ENCODE results near the gene NLGN1. TPM values are rescaled to one million over a fixed set of nuclear protein-coding genes. Genes with fewer than 3 reads are reported as not detected.

The NLGN1 gene
- total RNA-seq, 1 donor from 2014 or later: 5.7 TPM

GRCh38 chr3:173688216-173688842 is 290.8 kb downstream of the NLGN1 start:
- H3K9me3 ChIP-seq (ENCODE audit: control insufficient read depth in 3 of 3, low read length in 3 of 3): no peaks in the 10 kb centered on the region
- H3K9ac ChIP-seq (ENCODE audit: low read depth in 1 of 3, low read length in 3 of 3): no peak overlapping the region
- no peaks in the 10 kb centered on the region for H3K36me3 ChIP-seq (ENCODE audit: control insufficient read depth in 3 of 3, insufficient read depth in 3 of 3, low read length in 3 of 3)
- H3K27ac ChIP-seq (ENCODE audit: low read depth, low read length): no peak overlapping the region
- H3K4me3 ChIP-seq (ENCODE audit: low read length in 3 of 3): no peak overlapping the region
- H3K27me3 ChIP-seq (ENCODE audit: control insufficient read depth in 3 of 3, insufficient read depth in 3 of 3, low read length in 3 of 3): no peaks in the 10 kb centered on the region
- no peaks in the 10 kb centered on the region for H3K4me1 ChIP-seq (ENCODE audit: control insufficient read depth in 3 of 3, insufficient read depth in 3 of 3, low read length in 3 of 3)

- no peak overlapping the region for H3K4me3 ChIP-seq (ENCODE audit: low read length in 3 of 3)
- H3K4me1 ChIP-seq (ENCODE audit: control insufficient read depth in 3 of 3, insufficient read depth in 3 of 3, low read length in 3 of 3): no peaks in the 10 kb centered on the region
- no peaks in the 10 kb centered on the region for H3K36me3 ChIP-seq (ENCODE audit: control insufficient read depth in 3 of 3, insufficient read depth in 3 of 3, low read length in 3 of 3)
- H3K27ac ChIP-seq (ENCODE audit: low read depth, low read length): no peak overlapping the region
- no peak overlapping the region for H3K9ac ChIP-seq (ENCODE audit: low read depth in 1 of 3, low read length in 3 of 3)
- H3K27me3 ChIP-seq (ENCODE audit: control insufficient read depth in 3 of 3, insufficient read depth in 3 of 3, low read length in 3 of 3): no peaks in the 10 kb centered on the region
- H3K9me3 ChIP-seq (ENCODE audit: control insufficient read depth in 3 of 3, low read length in 3 of 3): no peaks in the 10 kb centered on the region
Measured at GRCh38 chr3:173690542-173691180, 293.1 kb downstream of the NLGN1 start.

GRCh38 chr3:173699353-173699752 is 301.8 kb downstream of the NLGN1 start:
- H3K36me3 ChIP-seq (ENCODE audit: control insufficient read depth in 3 of 3, insufficient read depth in 3 of 3, low read length in 3 of 3): no peaks in the 10 kb centered on the region
- no peak overlapping the region for H3K9ac ChIP-seq (ENCODE audit: low read depth in 1 of 3, low read length in 3 of 3)
- H3K27me3 ChIP-seq (ENCODE audit: control insufficient read depth in 3 of 3, insufficient read depth in 3 of 3, low read length in 3 of 3): no peaks in the 10 kb centered on the region
- no peak overlapping the region for H3K27ac ChIP-seq (ENCODE audit: low read depth, low read length)
- no peaks in the 10 kb centered on the region for H3K4me1 ChIP-seq (ENCODE audit: control insufficient read depth in 3 of 3, insufficient read depth in 3 of 3, low read length in 3 of 3)
- H3K4me3 ChIP-seq (ENCODE audit: low read length in 3 of 3): no peak overlapping the region
- peaks cover 0 to 3% (median 0%) of the 10 kb centered on the region in 3 donors for H3K9me3 ChIP-seq (ENCODE audit: control insufficient read depth in 3 of 3, low read length in 3 of 3)

GRCh38 chr3:173700336-173700735 is 302.8 kb downstream of the NLGN1 start:
- Histone ChIP-seq H3K27me3 (ENCODE audit: control insufficient read depth in 3 of 3, insufficient read depth in 3 of 3, low read length in 3 of 3) (no peaks in the 10 kb centered on the region), H3K9me3 (ENCODE audit: control insufficient read depth in 3 of 3, low read length in 3 of 3) (peaks cover 0 to 3% (median 0%) of the 10 kb centered on the region in 3 donors), H3K36me3 (ENCODE audit: control insufficient read depth in 3 of 3, insufficient read depth in 3 of 3, low read length in 3 of 3) (no peaks in the 10 kb centered on the region), H3K4me3 (ENCODE audit: low read length in 3 of 3) (no peak overlapping the region), H3K4me1 (ENCODE audit: control insufficient read depth in 3 of 3, insufficient read depth in 3 of 3, low read length in 3 of 3) (no peaks in the 10 kb centered on the region), H3K27ac (ENCODE audit: low read depth, low read length) (no peak overlapping the region), H3K9ac (ENCODE audit: low read depth in 1 of 3, low read length in 3 of 3) (no peak overlapping the region)

GRCh38 chr3:173702561-173702960 is 305.0 kb downstream of the NLGN1 start:
- no peak overlapping the region for H3K4me3 ChIP-seq (ENCODE audit: low read length in 3 of 3)
- no peak overlapping the region for H3K27ac ChIP-seq (ENCODE audit: low read depth, low read length)
- H3K4me1 ChIP-seq (ENCODE audit: control insufficient read depth in 3 of 3, insufficient read depth in 3 of 3, low read length in 3 of 3): no peaks in the 10 kb centered on the region
- H3K36me3 ChIP-seq (ENCODE audit: control insufficient read depth in 3 of 3, insufficient read depth in 3 of 3, low read length in 3 of 3): no peaks in the 10 kb centered on the region
- H3K27me3 ChIP-seq (ENCODE audit: control insufficient read depth in 3 of 3, insufficient read depth in 3 of 3, low read length in 3 of 3): no peaks in the 10 kb centered on the region
- H3K9me3 ChIP-seq (ENCODE audit: control insufficient read depth in 3 of 3, low read length in 3 of 3): peaks cover 0 to 3% (median 0%) of the 10 kb centered on the region in 3 donors
- H3K9ac ChIP-seq (ENCODE audit: low read depth in 1 of 3, low read length in 3 of 3): no peak overlapping the region

GRCh38 chr3:173703771-173704170 is 306.2 kb downstream of the NLGN1 start:
- Histone ChIP-seq H3K27ac (ENCODE audit: low read depth, low read length) (no peak overlapping the region), H3K27me3 (ENCODE audit: control insufficient read depth in 3 of 3, insufficient read depth in 3 of 3, low read length in 3 of 3) (no peaks in the 10 kb centered on the region), H3K4me3 (ENCODE audit: low read length in 3 of 3) (no peak overlapping the region), H3K36me3 (ENCODE audit: control insufficient read depth in 3 of 3, insufficient read depth in 3 of 3, low read length in 3 of 3) (no peaks in the 10 kb centered on the region), H3K9ac (ENCODE audit: low read depth in 1 of 3, low read length in 3 of 3) (no peak overlapping the region), H3K4me1 (ENCODE audit: control insufficient read depth in 3 of 3, insufficient read depth in 3 of 3, low read length in 3 of 3) (no peaks in the 10 kb centered on the region), H3K9me3 (ENCODE audit: control insufficient read depth in 3 of 3, low read length in 3 of 3) (peaks cover 0 to 3% (median 0%) of the 10 kb centered on the region in 3 donors)

GRCh38 chr3:173706630-173707029 is 309.1 kb downstream of the NLGN1 start:
- H3K36me3 ChIP-seq (ENCODE audit: control insufficient read depth in 3 of 3, insufficient read depth in 3 of 3, low read length in 3 of 3): no peaks in the 10 kb centered on the region
- no peaks in the 10 kb centered on the region for H3K27me3 ChIP-seq (ENCODE audit: control insufficient read depth in 3 of 3, insufficient read depth in 3 of 3, low read length in 3 of 3)
- H3K4me3 ChIP-seq (ENCODE audit: low read length in 3 of 3): no peak overlapping the region
- H3K27ac ChIP-seq (ENCODE audit: low read depth, low read length): no peak overlapping the region
- H3K9ac ChIP-seq (ENCODE audit: low read depth in 1 of 3, low read length in 3 of 3): no peak overlapping the region
- no peaks in the 10 kb centered on the region for H3K4me1 ChIP-seq (ENCODE audit: control insufficient read depth in 3 of 3, insufficient read depth in 3 of 3, low read length in 3 of 3)
- no peaks in the 10 kb centered on the region for H3K9me3 ChIP-seq (ENCODE audit: control insufficient read depth in 3 of 3, low read length in 3 of 3)

- no peak overlapping the region for H3K4me3 ChIP-seq (ENCODE audit: low read length in 3 of 3)
- no peak overlapping the region for H3K27ac ChIP-seq (ENCODE audit: low read depth, low read length)
- no peaks in the 10 kb centered on the region for H3K27me3 ChIP-seq (ENCODE audit: control insufficient read depth in 3 of 3, insufficient read depth in 3 of 3, low read length in 3 of 3)
- no peak overlapping the region for H3K9ac ChIP-seq (ENCODE audit: low read depth in 1 of 3, low read length in 3 of 3)
- no peaks in the 10 kb centered on the region for H3K36me3 ChIP-seq (ENCODE audit: control insufficient read depth in 3 of 3, insufficient read depth in 3 of 3, low read length in 3 of 3)
- H3K9me3 ChIP-seq (ENCODE audit: control insufficient read depth in 3 of 3, low read length in 3 of 3): no peaks in the 10 kb centered on the region
- no peaks in the 10 kb centered on the region for H3K4me1 ChIP-seq (ENCODE audit: control insufficient read depth in 3 of 3, insufficient read depth in 3 of 3, low read length in 3 of 3)
Measured at GRCh38 chr3:173708191-173708590, 310.6 kb downstream of the NLGN1 start.

GRCh38 chr3:173709026-173709425 is 311.5 kb downstream of the NLGN1 start:
- H3K4me3 ChIP-seq (ENCODE audit: low read length in 3 of 3): no peak overlapping the region
- no peak overlapping the region for H3K27ac ChIP-seq (ENCODE audit: low read depth, low read length)
- no peaks in the 10 kb centered on the region for H3K4me1 ChIP-seq (ENCODE audit: control insufficient read depth in 3 of 3, insufficient read depth in 3 of 3, low read length in 3 of 3)
- no peak overlapping the region for H3K9ac ChIP-seq (ENCODE audit: low read depth in 1 of 3, low read length in 3 of 3)
- H3K36me3 ChIP-seq (ENCODE audit: control insufficient read depth in 3 of 3, insufficient read depth in 3 of 3, low read length in 3 of 3): no peaks in the 10 kb centered on the region
- no peaks in the 10 kb centered on the region for H3K27me3 ChIP-seq (ENCODE audit: control insufficient read depth in 3 of 3, insufficient read depth in 3 of 3, low read length in 3 of 3)
- no peaks in the 10 kb centered on the region for H3K9me3 ChIP-seq (ENCODE audit: control insufficient read depth in 3 of 3, low read length in 3 of 3)

GRCh38 chr3:173711619-173712018 is 314.1 kb downstream of the NLGN1 start:
- Histone ChIP-seq H3K4me1 (ENCODE audit: control insufficient read depth in 3 of 3, insufficient read depth in 3 of 3, low read length in 3 of 3) (no peaks in the 10 kb centered on the region), H3K4me3 (ENCODE audit: low read length in 3 of 3) (no peak overlapping the region), H3K27ac (ENCODE audit: low read depth, low read length) (no peak overlapping the region), H3K27me3 (ENCODE audit: control insufficient read depth in 3 of 3, insufficient read depth in 3 of 3, low read length in 3 of 3) (no peaks in the 10 kb centered on the region), H3K36me3 (ENCODE audit: control insufficient read depth in 3 of 3, insufficient read depth in 3 of 3, low read length in 3 of 3) (no peaks in the 10 kb centered on the region), H3K9ac (ENCODE audit: low read depth in 1 of 3, low read length in 3 of 3) (no peak overlapping the region), H3K9me3 (ENCODE audit: control insufficient read depth in 3 of 3, low read length in 3 of 3) (no peaks in the 10 kb centered on the region)
